ENCODE data around the gene C11orf24.

C11orf24 gene

DNA sequence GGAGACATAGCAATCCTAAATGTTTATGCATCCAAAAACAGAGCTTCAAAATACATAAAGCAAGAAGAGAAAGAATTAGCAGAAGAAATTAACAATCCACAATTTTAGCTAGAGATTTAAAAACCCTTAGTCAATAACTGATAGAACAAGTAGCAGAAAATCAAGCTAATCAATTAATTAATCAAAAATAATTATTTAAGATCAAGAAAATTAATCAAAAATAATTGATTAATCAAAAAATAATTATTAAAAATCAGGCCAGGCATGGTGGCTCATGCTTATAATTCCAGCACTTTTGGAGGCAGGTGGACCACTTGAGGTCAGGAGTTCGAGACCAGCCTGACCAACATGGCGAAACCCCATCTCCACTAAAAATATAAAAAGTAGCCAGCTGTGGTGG is 29.2 kb downstream of the C11orf24 start:
- DNase-seq, result no peak

DNA sequence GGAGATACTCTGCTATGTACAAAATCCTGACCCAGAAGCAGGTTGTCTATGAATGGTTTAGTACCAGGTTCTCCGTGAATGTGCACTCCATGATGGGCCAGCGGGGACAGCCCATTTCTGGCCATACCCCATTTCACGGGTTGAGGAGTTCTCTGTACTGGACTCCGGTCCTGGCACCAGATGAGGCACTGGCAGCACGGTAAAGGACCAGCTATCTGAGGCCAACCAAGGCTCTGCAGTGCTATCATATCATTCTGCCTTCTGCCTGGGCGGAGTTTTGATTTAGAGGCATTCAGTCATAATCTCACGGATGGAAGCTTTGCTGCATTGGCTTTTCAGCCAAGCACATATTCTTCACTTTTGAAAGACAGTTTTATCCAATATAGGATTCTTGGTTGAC is 40.2 kb downstream of the C11orf24 start:
- no peak for DNase-seq

DNA sequence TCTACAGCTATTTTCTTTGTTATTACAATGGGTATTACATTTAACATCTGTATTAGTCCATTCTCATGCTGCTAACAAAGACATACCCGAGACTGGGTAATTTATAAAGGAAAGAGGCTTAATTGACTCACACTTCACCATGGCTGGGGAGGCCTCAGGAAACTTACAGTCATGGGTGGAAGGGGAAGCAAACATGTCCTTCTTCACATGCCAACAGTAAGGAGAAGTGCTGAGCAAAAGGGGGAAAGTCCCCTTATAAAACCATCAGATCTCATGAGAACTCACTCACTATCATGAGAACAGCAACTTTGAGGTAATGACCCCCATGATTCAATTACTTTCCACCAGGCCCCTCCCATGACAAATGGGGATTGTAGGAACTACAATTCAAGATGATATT is 42.2 kb downstream of the C11orf24 start:
- DNase-seq, result no peak

DNA sequence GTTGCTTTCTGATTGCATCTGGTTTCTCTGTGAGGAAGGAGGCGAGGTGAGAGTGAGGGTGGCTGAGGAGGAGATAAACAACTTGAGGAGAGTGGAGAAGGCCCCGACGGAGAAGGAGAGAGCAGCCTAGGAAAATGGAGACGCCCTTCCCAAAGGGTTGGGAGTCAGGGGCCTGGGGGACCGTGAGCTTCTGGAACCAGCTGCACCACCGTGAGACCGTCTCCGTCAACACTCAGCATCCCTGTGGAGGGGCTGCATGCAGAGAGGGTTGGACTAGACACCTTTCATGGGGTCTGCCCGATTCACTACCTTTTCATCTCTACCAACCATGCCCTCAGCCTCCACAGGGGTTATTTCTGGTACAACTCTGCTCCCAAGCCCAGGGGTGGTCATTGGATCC is 45.4 kb downstream of the C11orf24 start:
- no peak for DNase-seq

DNA sequence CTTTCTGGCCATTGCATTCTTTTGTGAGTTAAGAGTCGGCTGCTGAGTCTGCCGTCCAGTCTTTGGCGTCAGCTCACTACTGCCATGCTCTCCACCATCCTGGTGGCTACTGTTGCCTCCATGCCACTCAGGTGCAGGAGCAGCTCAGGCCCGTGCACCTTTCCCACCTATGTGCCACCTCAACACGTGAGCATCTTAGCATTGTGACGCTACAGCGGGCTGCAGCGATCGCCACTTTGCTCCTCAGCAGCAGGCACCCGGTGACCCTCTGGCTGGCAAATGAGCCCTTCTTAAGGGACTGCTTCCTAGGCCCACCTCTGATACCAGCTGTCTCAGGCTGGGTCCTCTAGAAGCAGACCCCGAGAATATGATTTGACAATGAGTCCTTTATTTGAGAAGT is 47.2 kb downstream of the C11orf24 start:
- DNase-seq, result no peak

DNA sequence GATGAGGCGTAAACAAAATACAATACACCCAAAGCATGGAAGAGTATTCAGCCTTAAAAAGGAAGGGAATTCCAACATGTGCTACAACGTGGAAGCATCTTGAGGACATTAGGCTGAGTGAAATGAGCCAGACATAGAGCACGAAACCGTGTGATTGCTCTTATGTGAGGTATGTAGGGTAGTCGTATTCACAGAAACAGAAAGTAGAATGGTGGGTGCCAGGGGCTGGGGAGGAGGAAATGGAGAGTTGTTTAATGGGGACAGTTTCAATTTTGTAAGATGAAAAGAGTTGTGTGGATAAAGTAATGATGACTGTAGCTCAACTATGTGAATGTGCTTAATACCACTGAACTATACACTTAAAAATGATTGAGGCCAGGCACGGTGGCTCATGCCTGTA is 48.5 kb downstream of the C11orf24 start:
- no peak for DNase-seq

DNA sequence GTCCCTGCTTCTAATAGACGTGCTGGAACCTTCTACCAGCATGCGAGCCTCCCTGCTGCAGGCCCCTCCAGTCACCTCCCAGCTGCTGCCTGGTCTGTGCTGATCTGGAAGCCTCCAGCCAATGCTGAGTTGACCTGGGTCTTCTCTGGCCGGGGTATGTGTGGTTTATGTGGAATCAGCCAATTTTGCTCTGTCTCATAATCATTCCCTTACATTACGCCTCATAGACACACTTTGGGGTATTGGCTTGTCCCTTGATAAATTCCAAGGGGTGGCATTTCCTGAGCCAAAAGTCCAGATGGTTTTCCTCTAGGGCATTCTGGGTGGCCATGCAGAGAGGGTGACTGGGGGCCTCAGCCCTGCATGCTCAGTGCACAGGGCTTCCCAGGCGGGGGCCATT is 50.4 kb downstream of the C11orf24 start:
- no peak for DNase-seq

DNA sequence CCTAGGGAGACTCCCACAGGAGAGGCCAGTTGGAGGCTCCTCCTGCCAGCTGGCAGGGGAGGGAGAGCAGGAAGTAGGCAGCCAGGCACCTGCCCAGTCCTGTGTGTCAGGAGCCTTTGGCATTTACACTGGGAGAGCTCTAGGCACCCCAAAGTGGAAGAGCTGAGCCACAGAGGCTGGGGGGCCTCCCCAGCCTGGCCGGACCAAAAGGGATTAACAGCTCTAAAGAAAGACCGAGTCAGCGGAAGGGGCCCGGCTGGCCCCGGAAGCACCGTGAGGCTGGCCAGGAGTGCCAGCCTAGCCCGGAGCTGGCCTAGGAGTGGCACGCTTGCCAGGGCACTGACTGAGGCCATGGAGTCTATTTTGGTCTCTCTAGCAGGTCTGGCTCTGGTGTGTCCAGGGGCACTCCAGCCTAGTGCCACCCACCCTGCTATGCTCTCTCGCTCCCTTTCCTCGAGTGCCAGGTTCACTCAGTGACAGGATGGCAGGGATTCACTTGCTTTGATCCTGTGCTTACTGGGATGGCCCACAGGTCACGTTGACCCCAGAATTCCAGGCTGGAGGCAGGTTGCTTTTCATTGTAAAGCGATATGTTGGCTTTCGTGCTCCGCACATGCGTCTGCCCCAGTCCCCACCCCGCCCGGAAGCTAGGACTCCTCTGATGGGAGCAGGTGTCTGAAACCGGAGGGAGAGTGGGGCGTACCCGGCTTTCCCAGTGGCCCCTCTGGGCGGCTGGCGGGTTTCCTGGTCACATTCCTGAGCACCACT is 55.4 kb downstream of the C11orf24 start:
- DNase-seq, result no peak

DNA sequence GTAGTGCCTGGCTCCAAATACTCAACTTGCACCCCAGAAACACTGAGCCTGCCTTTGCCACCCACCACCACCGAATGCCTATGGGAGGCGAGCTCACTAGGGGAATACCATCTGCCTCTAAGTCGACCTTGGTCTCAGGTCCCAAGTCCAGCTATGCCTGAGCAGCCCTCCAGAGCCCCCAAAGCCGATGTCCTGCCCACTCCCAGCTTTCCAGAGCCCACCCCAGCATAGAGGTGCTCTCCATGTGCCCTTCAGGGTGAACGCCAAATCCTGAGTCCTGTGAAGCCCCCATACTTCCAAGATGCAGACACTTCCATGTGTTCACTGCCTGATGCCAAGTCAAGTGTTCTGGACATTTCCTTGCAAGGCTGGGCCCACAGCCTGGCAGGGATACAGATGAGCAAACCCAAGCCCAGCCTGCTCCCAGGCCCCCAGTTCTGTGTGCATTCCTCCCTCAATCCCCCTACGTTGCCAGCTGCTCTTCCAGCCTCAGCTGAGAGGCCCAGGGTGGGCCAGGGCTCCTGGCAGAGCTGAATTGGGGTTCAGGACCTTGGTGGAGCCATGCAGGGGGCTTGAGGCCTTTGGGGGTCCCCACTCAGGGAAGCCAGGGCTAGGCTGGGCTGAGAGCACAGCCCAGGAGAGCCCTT is 56.1 kb downstream of the C11orf24 start:
- no peak for DNase-seq

DNA sequence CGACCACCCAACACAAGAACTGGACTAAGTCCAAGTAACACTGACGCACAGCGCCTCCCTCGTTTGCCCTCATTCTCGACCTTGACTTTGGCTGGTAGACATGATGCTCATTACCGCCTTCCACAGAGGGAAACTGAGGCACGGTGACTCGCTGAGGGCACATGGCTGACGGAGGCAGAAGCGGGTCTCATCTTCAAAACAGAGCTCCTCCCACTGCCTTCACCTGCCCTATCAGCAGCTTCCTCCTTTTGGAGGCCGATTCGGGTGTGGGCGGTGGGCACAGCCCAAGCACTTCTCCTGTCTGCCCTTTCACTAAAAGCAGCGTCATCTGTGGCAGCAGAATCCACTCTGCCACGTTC is 56.7 kb downstream of the C11orf24 start:
- no peak for DNase-seq

DNA sequence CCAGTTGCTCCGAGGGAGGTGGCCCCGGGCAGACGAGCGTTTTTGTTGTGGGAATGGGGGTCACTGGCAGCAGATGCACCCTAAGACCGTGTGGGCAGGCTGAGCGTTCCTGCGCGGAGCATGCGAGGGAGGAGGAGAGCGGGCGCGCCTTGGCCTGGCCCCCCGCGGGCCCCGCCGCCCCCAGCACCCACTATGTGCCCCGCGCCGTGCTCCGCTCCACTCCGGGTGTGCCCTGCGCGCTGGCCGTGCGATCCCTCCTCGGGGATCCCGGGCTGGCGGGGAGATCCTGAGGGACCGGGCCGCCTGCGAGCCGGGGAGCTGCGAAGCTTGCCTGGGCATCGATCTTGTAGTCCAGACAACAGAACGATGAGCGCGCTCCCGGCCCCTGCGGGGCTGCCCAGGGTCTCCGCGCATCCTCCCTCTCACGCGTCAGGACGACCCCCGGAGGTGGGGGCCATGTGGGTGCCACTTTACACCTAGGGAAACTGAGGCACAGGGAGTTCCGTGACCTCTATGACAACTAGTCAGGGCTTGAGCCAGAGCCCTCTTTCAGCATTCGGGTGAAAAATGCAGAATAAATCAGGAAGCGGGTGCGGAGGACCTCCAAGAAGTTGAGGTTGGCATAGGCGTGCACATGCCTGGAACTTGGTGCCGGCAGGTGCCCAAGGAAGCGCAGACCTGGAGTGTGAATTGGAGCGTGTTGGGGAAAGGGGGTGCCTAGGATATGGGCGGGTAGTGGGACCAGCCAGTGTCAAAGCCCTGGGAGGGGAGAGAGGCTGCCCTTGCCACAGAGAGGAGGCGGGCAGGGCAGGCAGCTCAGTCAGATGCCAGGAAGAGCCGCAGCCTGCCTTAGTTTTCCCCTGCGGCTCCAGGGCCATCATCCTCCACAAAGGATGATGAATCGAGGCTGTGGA is 57.3 kb downstream of the C11orf24 start:
- DNase-seq, result no peak

DNA sequence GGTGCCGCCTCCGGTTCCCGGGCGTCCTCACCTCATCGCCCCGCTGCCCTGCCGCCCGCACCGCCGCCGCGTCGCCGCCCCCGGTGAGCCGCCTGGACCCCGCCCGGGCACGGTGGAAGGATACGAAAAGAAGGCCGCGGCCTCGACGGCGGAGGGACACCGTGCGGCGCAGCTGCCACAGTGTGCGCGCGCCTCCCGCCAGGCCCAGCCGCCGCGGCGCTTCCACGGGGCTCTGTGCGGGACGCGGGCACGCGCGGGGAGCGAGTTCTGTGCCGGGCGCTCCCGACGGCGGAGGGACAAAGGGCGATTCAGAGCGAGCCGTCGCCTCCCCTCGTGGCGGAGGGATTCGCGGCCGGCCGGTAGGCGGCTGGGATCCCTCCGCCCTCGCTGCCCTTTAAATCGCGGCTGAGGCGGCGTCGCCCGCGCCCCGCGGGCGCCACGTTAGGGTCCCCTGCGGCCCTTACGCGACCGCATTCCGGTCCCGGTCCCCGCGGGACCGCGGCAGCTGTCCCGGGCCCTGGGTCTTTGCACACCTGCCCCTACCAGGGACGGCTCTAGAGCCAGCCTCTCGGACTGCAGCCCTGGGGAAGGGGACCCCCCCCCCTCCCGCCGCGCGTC is 58.1 kb downstream of the C11orf24 start:
- DNase-seq, result peak; percentile 90

DNA sequence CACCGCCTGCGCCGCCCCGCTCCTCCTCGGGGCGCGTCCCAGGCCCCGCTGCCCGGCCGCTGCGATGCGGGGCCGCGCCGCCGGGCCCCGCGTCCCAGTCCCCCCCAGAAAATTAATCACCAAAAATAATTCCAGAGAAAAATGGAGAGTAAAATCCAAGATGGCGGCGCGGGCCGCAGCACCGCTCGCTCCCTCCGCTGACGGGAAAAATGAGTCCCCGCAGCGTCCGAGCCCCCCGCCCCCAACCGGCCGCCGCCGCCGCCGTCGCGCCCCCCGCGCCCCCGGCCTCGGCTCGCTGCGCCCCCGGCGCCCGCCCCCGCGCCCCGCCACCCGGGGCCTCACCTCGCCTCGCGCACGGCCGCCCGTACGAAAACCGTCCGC is 58.6 kb downstream of the C11orf24 start, which contains the start of gene KMT5B:
Gene KMT5B, minus strand, starts transcription at position 162 of the 381 bp plus-strand sequence. CDS start 23,220 bp downstream, outside the sequence.
- peak; percentile 34 for DNase-seq

DNA sequence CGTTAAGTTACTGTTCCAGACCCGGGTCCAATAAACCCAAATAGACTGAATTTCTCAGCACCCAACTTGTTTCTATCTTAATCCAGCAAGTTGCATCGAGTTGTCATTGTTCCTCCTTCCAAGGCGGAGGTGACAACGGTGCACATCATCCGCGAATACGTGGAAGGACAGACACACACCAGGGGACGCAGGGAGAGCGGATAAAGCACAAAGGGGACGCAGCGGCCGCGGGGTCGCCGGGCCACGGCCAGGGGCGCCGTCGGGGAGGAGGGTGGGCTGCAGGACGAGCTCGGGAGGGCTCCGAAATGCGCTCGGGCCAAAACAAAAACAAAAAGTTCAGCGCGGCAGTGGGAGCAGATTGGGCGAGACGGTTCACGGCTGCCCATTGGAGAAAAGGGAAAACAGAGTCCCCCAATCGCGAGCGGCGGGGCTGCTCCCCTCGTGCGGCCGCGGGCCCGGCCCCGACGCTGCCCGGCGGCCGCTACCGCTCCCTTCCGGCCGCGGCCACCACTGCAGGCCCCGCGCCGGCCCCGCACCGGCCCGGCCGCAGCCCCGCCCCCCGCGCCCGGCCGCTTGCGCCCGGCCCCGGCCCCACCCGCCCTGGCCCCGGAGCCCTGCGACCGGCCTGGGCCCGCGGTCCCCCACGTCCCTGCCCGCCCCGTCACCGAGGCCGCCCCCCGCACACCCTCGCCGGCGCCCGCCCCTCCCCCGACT is 59.2 kb downstream of the C11orf24 start:
- DNase-seq, result peak; percentile 63

DNA sequence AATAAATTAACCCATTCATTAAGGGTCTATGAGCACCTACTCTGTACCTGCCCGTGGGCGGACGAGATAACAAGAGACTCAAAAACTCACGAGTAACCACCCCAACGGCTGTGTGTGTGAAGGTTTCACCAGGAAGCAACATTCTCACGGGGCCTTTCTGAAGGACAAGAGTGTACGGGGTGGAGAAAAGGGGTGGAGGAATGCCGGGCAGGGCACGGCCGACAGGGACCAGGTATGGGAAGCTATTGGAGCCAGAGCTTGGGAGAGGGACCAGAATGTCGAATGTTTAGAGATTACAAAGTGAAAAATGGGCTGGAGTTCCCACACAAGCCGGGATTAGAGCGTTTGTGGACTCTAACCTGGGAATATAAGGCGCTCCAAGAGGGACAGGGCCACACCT is 60.2 kb downstream of the C11orf24 start:
- no peak for DNase-seq
